ENCODE data around the gene ENO2.

- TF ChIP-seq CTCF (conservative IDR thresholded peaks at IDR 0.05; ENCODE audit: low read depth in 2 of 2) (no peak), POLR2AphosphoS5 (IDR thresholded peaks at IDR 0.05; ENCODE audit: low read depth) (no peak), EZH2 (IDR thresholded peaks at IDR 0.05; ENCODE audit: low read depth, unreplicated experiment) (no peak)
These were observed 29.0 kb downstream of the ENO2 start for GRCh38 chr12:6943389-6943721.

Measured in GM23338 (cell line).